Fibroblast of mammary gland (primary cell): ENCODE results near the gene GTSE1.

Experiments used
- DNase-seq: peaks from one replicate; pipeline ENCODE4 v3.0.0-alpha.2; 2010; ENCODE audit warnings: low read depth
- H3K4me3 ChIP-seq: 2 replicates; pipeline ENCODE4 v1.5.1; 2011; ENCODE audit warnings: low read depth, mild to moderate bottlenecking, low read length, moderate library complexity; ENCODE audit not compliant: control insufficient read depth
- TF ChIP-seq, protein P1 (sequence below): conservative IDR thresholded peaks from 2 replicates; pipeline ENCODE4 v1.5.1; 2011; ENCODE audit warnings: low read depth, low read length, inconsistent platforms; ENCODE audit not compliant: control insufficient read depth, insufficient read depth

Gene GTSE1

DNA sequence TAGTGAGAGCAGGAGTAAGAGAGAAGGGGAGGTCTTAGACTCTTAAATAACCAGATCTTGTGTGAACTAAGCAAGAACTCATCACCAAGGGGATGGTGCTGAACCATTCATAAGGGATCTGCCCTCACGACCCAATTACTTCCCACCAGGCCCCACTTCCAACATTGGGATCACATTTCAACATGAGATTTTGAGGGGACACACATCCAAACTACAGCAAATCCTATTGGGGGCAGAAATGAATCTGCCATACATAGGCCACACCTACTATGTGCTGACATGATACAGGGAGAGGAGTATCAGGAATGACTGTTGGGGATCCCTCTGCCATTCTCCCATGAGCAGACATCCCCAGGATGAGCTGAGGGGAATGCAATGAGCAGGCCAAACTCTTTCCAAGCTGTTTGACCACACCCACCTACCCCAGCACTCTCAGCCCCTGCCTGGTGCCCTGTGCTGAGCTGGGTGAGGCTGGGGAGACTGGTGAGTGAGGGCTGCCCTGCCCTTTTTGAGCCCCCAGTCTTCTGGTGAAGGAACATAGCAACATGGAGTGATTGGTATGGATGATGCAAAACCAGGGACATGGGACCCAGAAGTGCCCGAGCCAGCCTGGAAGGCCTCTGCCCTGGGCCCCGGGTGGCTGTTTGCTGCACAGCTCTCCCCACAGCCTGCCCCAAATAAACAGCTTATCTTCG lies 1.2 kb upstream of the GTSE1 start:
- H3K4me3 ChIP-seq = no peak overlapping the region
- no peak for DNase-seq
- TF ChIP-seq, protein P1, sequence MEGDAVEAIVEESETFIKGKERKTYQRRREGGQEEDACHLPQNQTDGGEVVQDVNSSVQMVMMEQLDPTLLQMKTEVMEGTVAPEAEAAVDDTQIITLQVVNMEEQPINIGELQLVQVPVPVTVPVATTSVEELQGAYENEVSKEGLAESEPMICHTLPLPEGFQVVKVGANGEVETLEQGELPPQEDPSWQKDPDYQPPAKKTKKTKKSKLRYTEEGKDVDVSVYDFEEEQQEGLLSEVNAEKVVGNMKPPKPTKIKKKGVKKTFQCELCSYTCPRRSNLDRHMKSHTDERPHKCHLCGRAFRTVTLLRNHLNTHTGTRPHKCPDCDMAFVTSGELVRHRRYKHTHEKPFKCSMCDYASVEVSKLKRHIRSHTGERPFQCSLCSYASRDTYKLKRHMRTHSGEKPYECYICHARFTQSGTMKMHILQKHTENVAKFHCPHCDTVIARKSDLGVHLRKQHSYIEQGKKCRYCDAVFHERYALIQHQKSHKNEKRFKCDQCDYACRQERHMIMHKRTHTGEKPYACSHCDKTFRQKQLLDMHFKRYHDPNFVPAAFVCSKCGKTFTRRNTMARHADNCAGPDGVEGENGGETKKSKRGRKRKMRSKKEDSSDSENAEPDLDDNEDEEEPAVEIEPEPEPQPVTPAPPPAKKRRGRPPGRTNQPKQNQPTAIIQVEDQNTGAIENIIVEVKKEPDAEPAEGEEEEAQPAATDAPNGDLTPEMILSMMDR = no peak

DNA sequence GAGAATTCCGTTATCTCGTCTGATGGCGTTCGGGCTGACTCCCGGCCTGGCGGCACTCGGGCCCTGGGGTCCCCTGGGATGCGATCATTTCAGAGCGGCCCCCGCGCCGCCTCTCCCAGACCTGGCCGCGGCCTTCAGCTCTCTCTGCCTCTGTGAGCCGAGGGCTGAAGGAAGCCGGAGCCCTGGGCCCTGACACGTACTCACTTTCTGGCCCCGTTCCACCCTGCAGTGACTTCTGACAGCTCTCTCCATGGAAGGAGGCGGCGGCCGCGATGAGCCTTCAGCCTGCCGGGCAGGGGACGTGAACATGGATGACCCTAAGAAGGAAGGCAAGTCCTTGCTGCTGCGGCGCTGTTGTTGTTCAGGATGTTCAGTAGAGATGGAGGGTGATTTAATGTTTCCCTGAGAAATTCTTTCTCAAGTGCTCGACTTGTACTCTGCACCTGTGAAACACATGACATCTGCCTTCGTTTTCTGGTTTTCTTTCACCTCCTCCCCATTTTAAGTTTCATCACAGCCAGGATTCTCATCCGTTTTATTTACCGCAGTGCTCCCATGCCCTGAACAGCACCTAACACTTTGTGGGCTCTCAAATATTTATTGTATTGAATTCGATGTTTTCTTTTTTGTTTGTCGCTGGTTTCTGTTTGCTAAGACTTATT lies 612 bp downstream of the GTSE1 start:
- peak; percentile 60 for DNase-seq
- peak overlapping the region; percentile 75 for H3K4me3 ChIP-seq
- TF ChIP-seq, protein P1 = no peak

DNA sequence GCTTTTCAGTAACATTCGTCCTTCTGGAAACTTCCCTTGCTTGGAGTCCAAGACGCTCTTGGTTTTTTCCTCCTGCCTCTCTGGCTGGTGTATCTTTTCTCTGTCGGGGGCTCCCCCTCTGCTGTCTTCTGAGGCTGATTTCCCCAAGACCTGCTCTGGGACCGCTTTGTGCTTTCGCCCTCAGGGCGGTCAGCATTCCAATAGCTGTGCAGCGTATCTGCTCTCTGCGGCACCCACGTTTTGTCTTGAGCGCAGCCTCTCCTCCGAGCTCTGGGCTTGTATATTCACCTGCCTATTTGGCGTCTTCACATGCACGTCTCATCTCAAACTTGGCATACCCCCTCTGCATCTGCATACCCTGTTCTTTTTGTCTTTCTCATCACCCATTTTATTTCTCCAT lies 2.4 kb downstream of the GTSE1 start:
- TF ChIP-seq, protein P1 = no peak

DNA sequence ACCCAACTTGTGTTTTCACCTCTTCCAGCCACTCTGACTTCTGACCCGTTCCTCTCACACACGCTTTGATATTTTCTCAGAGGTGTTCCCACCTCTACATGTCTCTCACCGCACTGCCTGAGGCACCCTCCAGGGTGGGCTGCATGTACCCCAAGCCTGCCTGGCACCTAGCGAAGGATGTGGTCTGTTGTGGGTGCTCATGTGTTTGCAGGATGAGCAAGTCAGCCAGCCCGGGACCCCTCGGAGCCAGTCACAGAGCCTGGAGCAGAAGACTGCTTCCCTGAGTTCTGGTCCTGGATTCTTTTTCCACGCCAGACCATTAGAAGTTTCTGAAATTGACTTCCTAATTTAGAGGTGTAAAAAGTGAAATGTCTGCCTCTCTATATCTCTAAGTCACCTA lies 3.8 kb downstream of the GTSE1 start:
- H3K4me3 ChIP-seq = no peak overlapping the region
- TF ChIP-seq, protein P1 = no peak
- no peak for DNase-seq

More for the DNA sequence above, 2.4 kb downstream of the GTSE1 start:
- H3K4me3 ChIP-seq = no peak overlapping the region
- DNase-seq = no peak

DNA sequence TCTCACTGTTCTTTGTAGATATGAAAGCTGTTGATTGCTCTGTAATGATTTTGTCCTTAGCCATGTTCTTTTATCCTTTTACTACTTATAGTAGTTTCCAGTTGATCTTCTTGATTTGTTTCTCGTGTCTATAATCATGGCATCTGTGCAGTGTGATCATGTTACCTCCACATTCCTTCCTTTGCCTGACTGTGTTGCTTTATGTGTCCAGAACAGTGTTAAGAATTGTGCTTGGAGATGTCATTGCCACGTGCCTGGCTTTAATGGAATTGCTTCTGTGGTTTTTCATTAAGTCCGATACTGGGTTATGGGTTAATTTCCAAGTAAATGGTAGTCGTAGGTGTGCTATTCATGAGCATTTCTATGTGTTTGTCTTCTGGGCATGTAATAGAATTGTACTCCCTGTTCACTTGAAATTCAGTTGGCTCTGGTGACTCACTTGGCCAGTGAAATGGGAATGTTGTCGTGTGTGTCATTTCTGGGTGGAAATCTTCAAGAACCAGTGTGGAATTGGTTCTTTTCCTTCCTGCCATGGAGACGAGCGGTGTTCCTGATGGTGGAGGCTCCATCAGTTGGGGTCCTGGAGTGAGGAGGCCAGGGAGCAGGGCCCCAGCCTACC lies 6.8 kb downstream of the GTSE1 start:
- TF ChIP-seq, protein P1 = no peak
- H3K4me3 ChIP-seq = no peak overlapping the region
- peak; percentile 43 for DNase-seq

DNA sequence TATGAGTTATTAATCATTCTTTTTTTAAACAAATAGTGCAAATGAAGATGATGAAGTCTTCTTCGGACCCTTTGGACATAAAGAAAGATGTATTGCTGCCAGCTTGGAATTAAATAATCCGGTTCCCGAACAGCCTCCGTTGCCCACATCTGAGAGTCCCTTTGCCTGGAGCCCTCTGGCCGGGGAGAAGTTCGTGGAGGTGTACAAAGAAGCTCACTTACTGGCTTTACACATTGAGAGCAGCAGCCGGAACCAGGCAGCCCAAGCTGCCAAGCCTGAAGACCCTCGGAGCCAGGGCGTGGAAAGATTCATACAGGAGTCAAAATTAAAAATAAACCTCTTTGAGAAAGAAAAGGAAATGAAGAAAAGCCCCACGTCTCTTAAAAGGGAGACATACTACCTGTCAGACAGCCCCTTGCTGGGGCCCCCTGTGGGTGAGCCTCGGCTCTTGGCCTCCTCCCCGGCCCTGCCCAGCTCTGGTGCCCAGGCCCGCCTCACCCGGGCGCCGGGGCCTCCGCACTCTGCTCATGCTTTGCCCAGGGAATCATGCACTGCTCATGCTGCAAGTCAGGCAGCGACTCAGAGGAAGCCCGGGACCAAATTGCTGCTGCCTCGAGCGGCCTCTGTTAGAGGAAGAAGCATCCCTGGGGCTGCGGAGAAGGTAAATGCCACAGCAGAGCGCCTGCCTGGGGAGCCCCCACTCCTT lies 11.8 kb downstream of the GTSE1 start:
- DNase-seq = no peak
- TF ChIP-seq, protein P1 = no peak
- H3K4me3 ChIP-seq = no peak overlapping the region
